DMS114 treated with DMSO at 0.1 percent for 48 hours (cell line): Measurements from ENCODE around the gene EHBP1.
"Not testable (repeated sequence)": the region's sequence is repeated elsewhere in the genome, so short reads cannot be mapped to it uniquely, and the experiment has no call there.

Source experiments
- DNase-seq: peaks from one replicate; lab custom pipeline; 2025; ENCODE audit not compliant: unreplicated experiment; lab: John Stamatoyannopoulos, UW

Gene EHBP1

DNA sequence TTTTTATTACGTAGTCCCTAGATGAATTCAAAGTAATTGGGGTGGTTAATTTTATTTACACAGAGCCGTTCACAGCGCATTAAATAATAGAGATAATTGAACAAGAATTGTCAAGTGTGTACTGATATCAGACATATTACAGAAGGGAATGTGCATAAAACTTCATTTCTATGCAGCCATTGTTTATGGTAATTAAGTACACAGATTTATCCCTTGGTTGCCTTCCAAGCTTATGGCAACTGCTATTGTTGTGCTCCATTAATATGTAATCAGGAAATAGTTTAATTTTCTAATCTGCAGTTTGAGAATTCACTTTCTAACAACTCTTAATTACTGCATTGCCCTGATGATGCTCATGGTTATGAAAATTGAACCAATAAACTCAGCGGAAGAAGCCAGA lies 297.8 kb downstream of the EHBP1 start:
- DNase-seq: no peak

DNA sequence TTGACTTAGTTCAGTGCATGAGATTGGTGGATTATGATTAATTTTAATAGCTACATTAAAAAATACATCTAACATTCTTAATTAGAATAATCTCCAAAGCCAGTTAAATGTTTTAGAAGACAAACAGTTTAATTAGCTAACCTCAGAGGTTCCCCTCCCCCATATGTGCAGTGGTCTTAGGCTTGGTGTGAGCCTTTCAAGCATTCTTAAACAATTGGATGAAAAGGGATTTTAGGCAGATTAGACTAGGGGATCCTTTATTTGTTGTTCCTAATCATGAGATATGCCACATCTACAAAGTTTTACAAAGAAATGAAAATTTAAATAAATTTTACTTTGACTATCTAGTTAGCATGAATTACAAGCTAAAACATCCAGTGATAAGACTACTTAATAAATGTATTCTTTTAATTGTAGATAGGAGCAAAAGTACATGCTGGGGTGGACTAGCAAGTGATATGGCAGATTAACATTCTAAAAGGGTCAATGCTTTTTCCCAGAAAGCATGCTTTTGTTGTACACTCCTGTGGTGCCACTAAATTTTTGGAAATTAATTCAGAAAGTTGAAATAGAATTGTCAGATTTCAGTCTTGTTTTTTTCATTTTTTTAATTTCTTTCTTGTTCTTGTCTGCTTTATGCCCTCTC lies 302.4 kb downstream of the EHBP1 start:
- DNase-seq: no peak

DNA sequence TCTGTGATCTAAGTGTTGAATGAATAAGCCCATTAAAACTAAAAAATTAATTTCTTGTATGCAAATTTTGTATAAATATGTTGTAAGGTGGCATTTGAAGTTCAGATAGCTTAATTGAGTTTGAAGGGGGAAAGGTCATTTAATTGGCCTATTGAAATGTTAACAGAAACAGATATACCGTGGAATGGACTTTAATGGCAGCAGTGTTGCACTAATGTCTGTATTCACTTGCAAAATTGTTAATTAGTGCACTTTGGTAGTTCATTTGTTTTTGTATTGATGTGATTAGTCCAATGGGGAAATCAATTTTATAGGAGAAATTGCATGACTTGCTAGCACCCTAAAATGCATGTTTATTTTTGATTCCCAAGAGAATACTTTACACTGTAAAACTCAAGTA lies 303.3 kb downstream of the EHBP1 start:
- DNase-seq: no peak

DNA sequence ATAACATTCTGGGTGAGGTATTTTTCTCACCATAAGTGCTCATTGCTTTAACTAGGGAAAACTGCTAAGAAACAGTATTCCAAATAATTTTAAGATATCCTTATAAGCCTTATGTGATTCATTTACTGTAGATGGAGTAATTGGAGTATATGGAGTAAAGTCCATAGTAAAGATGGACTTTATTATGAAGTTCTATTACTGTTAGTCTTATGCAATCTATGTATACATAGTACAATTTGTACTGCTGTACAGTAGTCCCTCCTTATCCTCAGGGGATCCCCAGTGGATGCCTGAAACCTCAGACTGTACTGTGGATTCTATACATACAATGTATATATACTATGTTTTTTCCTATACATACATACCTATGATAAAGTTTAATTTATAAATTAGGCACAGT lies 304.0 kb downstream of the EHBP1 start:
- no peak for DNase-seq

DNA sequence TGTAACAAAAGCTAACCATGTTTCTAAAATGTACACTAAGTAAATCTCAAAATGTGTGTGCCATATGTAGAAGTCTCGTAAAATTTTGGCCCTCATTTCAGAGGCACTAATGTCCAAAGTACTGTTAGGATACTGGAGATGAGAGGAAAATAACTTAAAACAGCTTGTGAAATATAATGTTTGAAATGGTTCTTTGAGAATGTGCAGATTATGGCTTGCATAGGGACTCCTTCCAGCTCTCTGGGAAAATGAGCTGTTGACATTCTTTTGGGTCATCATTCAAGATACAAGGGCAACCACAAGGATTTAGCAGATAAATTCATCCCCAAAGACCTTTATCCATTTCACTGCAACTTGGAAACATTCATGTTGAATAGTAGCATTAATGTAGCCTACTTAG lies 307.0 kb downstream of the EHBP1 start:
- no peak for DNase-seq

DNA sequence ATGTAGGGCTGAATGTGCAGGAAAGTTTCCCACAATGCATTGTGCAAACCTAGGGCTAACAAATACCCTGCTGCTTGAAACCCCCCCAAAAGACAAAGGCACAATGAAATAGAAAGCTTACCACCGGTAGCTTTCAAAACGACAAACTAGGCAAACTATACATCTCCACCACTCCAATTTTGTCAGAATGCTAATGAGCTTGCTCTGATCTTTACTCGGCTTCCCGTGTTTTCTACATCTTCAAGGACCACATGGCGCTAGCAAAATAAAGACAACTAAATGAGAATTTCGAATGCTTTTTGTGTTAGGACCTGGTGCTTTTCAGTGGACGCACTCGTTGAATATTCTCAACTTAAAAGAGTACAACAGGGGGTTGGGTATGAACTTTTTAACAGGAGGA lies 307.9 kb downstream of the EHBP1 start:
- DNase-seq: no peak

DNA sequence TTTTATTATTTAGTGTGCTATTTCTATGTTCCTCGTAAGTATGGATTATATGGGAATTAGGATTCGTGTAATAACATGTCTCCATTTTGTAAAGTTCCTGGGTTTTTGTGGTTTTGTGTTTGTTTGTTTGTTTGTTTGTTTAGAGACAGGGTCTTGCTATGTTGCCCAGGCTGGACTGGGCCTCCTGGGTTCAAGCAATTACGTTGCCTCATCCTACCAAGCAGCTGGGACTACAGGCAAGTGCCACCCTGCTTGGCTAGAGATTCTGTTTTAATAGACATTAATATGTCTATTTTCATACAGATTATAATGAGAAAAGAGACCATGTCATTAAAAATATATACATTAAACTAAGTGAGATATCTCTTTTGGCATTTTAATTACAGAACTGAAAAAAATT lies 309.9 kb downstream of the EHBP1 start:
- no peak for DNase-seq

DNA sequence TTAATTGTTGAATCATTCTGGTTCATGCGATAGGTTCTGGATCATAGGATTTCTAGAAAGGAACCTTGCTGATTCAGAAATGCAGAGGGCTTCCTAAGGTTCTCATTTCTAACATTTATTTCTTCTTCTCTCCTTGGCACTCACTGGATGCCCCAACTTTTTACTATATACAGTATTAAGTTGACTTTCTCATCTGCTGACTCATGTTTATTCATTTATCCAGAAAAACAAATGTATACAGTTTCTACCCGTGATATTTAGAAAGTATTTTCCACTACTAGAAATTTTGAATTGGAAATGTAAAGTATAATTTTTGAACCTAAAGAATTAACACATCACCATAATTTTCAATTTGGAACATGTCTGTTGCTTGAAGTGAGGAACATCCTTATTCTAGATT lies 312.9 kb downstream of the EHBP1 start:
- DNase-seq: no peak

DNA sequence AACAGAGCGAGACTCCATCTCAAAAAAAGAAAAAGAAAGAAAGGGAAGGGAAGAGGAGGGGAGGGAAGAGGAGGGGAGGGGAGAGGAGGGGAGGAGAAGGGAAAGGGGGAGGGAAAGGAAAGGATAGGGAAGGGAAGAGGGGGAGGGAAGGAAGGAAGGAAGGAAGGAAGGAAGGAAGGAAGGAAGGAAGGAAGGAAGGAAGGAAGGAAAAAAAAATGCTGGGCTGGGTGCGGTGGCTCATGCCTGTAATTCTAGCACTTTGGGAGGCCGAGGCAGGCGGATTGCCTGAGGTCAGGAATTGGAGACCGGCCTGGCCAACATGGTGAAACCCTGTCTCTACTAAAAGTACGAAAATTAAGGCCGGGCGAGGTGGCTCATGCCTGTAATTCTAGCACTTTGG lies 314.2 kb downstream of the EHBP1 start:
- DNase-seq: not testable (repeated sequence)

DNA sequence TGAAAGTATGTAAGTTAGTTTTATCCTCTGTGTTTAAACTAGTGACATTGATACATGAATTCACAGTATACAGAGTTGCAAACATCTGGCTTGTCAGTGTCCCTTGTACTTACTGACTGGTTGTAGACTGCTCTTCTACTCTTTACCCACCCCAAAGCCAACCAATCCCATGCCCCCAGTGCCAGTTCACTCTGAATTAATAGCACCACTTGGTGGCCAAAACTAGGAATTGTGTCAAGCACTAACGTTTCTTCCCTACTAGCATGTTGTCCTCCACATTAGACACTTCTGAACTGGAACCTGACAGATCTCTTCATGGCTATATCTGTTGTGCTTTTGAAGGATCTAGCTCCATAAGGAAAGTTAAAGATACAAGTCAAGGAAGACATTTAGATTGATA lies 317.9 kb downstream of the EHBP1 start:
- peak; percentile 48 for DNase-seq

DNA sequence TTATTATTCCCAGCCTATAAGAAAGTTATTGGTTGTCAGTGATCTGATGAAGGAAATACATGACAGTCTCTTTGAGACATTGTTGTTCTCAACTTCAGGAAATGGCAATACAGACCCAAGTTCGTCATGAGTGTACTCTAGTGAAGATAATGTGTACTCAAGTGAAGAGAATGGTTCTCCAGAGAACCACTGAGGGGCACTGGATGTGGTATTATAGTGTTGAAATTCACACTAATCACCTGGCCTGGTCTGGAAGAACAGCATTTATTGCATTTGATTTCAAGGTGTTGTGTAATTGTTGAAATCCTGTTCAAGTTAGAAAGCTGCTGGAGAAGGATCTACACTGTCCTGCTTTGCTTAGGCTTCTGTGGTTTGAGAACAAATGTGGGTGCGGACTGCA lies 321.7 kb downstream of the EHBP1 start:
- no peak for DNase-seq

DNA sequence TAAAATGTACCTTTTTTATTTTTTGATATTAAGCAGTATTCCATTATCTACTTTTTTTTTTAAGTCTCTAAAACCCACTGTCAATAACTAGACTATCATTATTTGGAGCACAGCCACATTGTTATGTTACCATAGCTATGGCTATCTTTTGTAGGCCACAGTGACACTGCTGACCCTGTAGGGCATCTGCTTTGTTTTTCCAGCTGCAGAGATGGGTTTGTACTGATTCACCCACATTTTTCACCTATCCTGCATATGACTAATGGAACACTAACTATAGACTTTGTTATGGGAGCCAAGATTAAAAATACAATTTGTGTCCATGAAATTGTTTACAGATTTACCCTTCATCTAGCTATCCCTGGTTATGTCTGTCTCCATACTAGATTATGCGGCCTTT lies 323.5 kb downstream of the EHBP1 start:
- DNase-seq: no peak

DNA sequence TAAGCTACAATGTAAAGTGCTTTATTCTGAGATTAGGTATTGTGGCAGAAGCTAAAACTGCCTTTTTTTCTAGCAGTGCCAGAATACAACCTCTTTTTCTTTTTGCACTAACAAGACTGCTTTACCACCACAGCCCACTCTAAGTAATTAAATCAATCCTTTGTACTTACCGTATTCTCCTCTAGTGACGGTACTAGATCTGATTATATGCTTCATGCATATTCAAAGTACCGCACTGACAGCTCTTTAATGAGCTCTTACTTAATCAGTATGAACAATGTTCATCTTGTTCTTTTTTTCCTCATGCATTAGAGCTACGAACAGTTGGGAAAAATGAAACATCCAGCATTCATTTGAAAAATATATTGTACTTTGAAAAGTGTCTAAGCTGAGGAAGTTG lies 329.0 kb downstream of the EHBP1 start:
- no peak for DNase-seq

DNA sequence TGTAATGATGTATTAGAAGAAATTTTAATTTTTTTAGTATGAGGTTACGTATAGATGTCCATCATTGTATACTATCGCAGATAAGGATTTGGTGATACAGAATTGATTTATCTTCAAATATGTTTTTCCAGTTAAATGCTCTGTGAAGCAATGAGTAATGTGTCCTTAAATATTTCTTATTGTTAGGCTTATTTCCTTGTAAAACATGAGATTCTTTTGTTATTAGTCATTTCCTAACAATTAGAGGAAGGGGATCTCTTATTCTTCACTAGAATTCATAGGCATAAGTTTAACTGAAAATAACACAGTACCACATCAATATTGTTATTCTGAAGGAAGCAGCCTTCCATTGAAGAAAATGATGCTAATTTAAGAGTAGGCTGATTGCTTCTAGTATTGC lies 329.7 kb downstream of the EHBP1 start:
- DNase-seq: no peak

DNA sequence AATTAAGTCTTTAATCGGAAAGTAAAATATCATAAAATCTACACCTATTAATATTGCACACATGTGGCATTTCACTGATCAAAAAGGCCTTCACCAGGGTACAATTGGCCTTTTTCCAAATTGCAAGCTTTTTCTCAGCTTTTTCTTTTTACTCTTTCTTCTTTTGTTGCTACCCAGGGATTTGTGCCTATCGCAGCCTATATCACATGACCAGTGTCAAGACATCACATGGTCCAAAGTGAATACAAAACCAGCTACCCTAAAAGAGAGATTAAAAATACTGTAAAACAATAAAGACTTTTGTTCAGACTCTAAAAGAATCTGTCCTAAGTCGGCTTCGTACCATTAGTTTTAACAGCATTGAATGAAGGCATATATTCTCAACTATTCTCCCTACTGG lies 330.1 kb downstream of the EHBP1 start:
- no peak for DNase-seq

DNA sequence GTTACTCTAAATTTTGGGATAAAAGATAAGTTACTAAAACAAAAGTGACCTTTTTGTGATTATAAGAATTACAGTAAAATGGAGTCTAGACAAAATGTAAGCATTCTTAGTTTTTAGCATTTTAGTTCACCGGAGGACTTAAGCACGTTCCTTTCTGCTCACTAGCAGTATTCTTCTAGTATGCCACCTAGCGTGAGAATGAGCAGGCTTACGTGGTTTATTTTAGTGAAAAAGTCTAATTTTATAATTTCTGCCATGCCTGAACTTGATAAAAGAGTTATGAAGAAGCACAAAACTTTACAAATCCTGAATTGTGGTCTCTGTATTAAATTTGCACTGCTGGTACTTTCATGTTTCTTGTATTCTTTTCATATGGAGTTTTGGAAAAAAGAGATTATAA lies 332.5 kb downstream of the EHBP1 start:
- no peak for DNase-seq

DNA sequence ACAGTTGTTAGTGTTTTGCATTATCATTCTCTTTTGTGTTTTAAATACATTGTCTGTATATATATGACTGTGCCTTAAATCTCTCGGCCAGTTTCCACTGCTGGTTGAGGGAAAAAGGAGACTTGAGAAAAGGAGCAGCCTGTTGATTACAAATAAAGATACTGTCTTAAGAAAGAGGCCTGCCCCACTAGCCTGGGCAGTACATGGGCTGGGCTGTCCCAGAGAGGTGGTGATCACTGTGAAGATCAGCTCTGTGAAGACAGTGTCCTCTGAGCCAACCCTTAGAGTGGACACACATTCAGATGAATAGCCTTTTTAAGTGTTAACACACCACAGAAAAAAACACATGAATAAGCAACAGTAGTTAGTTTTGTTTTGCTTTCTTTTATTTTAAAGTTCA lies 335.1 kb downstream of the EHBP1 start:
- no peak for DNase-seq

DNA sequence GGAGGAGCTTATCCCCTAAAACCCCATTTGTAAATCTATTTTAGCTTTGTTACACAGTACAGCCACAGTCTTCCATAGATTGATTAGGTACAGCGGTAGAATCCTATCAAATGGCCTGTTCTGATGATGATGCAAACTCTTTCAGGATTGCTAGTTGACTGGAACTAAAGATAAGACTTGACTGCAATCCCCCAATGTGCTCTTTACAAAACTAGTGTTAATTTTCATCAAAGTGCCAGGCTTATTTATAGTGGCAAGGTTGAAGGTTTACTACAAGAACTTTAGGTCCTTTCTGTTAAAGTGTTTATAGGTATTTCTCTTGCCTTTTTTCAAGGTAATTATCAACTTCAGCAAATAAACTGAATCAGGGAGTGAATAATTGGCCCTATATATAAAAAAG lies 336.1 kb downstream of the EHBP1 start:
- DNase-seq: no peak

DNA sequence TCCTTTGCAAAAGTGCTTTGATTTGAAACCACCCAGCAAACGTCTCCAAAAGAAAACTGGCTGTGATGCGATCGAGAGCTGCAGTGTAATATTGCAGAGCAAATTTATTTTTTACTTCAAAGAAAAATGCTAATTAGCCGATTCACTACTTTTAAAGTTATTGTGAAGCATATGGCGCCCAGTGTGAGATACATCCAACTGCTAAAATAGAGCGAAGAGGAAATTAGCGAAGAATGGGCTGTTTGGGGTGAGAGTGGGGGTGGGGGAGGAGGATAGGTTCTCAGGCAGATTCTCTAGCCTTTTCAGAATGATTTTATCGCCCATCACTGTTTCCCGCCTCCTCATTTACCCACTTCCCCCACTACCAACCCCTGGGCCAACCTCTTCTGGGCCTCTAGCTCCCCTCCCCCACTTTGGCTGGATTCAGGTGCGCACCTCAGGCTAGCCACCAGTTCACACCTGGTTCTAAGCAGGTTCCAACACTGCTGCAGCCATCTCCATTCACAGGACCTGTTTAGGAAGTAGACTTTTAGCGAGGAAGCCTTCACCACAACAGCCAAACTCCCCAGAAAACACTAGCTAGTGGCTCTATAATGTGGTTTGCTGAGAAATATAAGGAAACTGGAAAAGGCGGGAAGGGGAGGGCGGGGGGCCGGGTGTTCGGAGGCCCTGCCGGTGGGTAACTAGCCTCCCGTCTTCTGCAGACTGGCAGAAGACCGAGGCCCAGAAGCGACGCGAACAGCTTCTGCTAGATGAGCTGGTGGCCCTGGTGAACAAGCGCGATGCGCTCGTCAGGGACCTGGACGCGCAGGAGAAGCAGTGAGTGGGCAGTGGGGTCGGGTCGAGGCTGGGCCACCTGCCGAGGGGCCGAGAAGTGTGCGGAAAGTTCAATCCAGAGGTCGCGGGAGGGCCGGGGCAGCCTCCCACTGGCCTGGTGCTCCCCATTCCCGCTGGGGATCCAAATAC lies 339.1 kb downstream of the EHBP1 start:
- no peak for DNase-seq

DNA sequence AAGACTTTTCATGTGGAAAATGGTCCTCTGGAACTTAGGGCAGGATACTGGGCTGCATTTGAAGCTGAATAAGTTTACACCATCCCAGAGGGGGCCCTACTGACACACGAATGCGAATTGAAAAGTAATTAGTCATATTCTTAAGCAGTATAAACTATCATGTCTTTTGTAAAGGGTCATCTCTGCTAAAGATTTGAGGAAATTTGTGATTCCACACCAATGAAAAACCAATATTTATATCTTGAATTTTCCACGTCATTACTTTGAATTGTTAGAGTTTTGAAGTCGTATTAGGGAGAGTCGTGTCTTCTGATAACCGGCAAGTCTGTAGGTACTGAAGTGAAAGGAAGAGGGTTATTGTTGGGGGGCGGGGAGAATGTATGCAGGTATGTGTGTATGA lies 341.0 kb downstream of the EHBP1 start:
- DNase-seq: no peak

DNA sequence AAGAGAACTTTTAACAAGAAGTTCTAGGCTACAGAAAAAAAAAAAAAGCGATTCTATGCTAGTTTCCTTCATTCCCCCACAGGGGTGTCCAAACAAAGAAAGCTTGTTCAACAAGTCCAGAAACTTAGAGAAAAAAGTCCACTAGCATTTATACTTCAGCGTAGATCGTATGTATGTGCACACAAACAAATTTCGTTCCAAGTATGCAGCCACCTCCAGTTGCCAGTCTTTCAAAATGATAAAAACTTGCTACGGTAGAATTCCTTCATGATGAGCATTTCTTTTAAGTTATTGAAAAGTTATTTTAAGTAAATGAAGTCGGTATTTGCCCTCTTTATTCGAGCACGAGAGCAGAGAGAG lies 341.4 kb downstream of the EHBP1 start:
- peak; percentile 50 for DNase-seq
